ENCODE data around the gene PCBP4.
A peak's percentile ranks its signal among the peaks of the same experiment; 100 is the strongest.

PCBP4 gene

GRCh38 chr3:51985063-51985462 is 17.8 kb upstream of the PCBP4 start:
- H3K27me3 ChIP-seq (ENCODE audit: insufficient read depth, low read length, poor library complexity, severe bottlenecking) = no peaks in the 10 kb centered on the region
- no peaks in the 10 kb centered on the region for H3K9me2 ChIP-seq (replicated peaks; ENCODE audit: low read depth, low read length)
- H3K9me3 ChIP-seq (ENCODE audit: insufficient read depth, low read depth, low read length) = no peaks in the 10 kb centered on the region
- no peaks in the 10 kb centered on the region for H3K36me3 ChIP-seq (ENCODE audit: insufficient read depth, low read length)
- H3K9ac ChIP-seq (ENCODE audit: low read depth, low read length, poor library complexity, severe bottlenecking) = no peak overlapping the region
- H3K4me2 ChIP-seq (ENCODE audit: low read depth, low read length, poor library complexity, severe bottlenecking) = no peak overlapping the region
- TF ChIP-seq EZH2phosphoT487 (IDR thresholded peaks at IDR 0.05; ENCODE audit: borderline replicate concordance) (no peak), CTCF (conservative IDR thresholded peaks at IDR 0.05; ENCODE audit: low read length) (no peak)
- peaks cover 16% of the 10 kb centered on the region for H3K4me1 ChIP-seq (ENCODE audit: insufficient read depth, low read length, poor library complexity, severe bottlenecking)
- no peaks in the 10 kb centered on the region for H4K20me1 ChIP-seq (ENCODE audit: insufficient read depth, low read length, poor library complexity, severe bottlenecking)
- peaks cover 5% of the 10 kb centered on the region for H3F3A ChIP-seq (ENCODE audit: low read depth)
- no peak overlapping the region for H3K4me3 ChIP-seq (ENCODE audit: low read length, poor library complexity, severe bottlenecking)
- peaks cover 16% of the 10 kb centered on the region; the same call in 1 of the 2 replicates for H3K79me2 ChIP-seq (ENCODE audit: insufficient read depth, low read length)
- no peak overlapping the region for H2AFZ ChIP-seq (ENCODE audit: low read length)

- Histone ChIP-seq H2AFZ (ENCODE audit: low read length) (no peak overlapping the region), H3K36me3 (ENCODE audit: insufficient read depth, low read length) (no peaks in the 10 kb centered on the region), H3K79me2 (ENCODE audit: insufficient read depth, low read length) (peaks cover 16% of the 10 kb centered on the region; the same call in 1 of the 2 replicates), H3K4me3 (ENCODE audit: low read length, poor library complexity, severe bottlenecking) (peak overlapping the region; percentile 93), H3K9me3 (ENCODE audit: insufficient read depth, low read depth, low read length) (no peaks in the 10 kb centered on the region), H3K9me2 (replicated peaks; ENCODE audit: low read depth, low read length) (no peaks in the 10 kb centered on the region), H3K4me1 (ENCODE audit: insufficient read depth, low read length, poor library complexity, severe bottlenecking) (peaks cover 16% of the 10 kb centered on the region), H3K4me2 (ENCODE audit: low read depth, low read length, poor library complexity, severe bottlenecking) (peak overlapping the region; percentile 95), H3K27me3 (ENCODE audit: insufficient read depth, low read length, poor library complexity, severe bottlenecking) (no peaks in the 10 kb centered on the region), H3K9ac (ENCODE audit: low read depth, low read length, poor library complexity, severe bottlenecking) (peak overlapping the region; percentile 82), H4K20me1 (ENCODE audit: insufficient read depth, low read length, poor library complexity, severe bottlenecking) (no peaks in the 10 kb centered on the region), H3F3A (ENCODE audit: low read depth) (peaks cover 5% of the 10 kb centered on the region)
- no peak for TF ChIP-seq EZH2phosphoT487 (IDR thresholded peaks at IDR 0.05; ENCODE audit: borderline replicate concordance)
- no peak for TF ChIP-seq CTCF (conservative IDR thresholded peaks at IDR 0.05; ENCODE audit: low read length)
Measured at GRCh38 chr3:51984269-51984647, 17.0 kb upstream of the PCBP4 start.

- Histone ChIP-seq H3K4me2 (ENCODE audit: low read depth, low read length, poor library complexity, severe bottlenecking) (peak overlapping the region; percentile 95), H3F3A (ENCODE audit: low read depth) (peaks cover 5% of the 10 kb centered on the region), H3K4me3 (ENCODE audit: low read length, poor library complexity, severe bottlenecking) (peak overlapping the region; percentile 93), H2AFZ (ENCODE audit: low read length) (peak overlapping the region; percentile 93), H3K4me1 (ENCODE audit: insufficient read depth, low read length, poor library complexity, severe bottlenecking) (peaks cover 16% of the 10 kb centered on the region), H3K27me3 (ENCODE audit: insufficient read depth, low read length, poor library complexity, severe bottlenecking) (no peaks in the 10 kb centered on the region), H3K9ac (ENCODE audit: low read depth, low read length, poor library complexity, severe bottlenecking) (peak overlapping the region; percentile 82), H4K20me1 (ENCODE audit: insufficient read depth, low read length, poor library complexity, severe bottlenecking) (no peaks in the 10 kb centered on the region), H3K9me2 (replicated peaks; ENCODE audit: low read depth, low read length) (no peaks in the 10 kb centered on the region), H3K9me3 (ENCODE audit: insufficient read depth, low read depth, low read length) (no peaks in the 10 kb centered on the region), H3K36me3 (ENCODE audit: insufficient read depth, low read length) (no peaks in the 10 kb centered on the region), H3K79me2 (ENCODE audit: insufficient read depth, low read length) (peaks cover 16% of the 10 kb centered on the region; the same call in 1 of the 2 replicates)
- no peak for TF ChIP-seq EZH2phosphoT487 (IDR thresholded peaks at IDR 0.05; ENCODE audit: borderline replicate concordance)
- no peak for TF ChIP-seq CTCF (conservative IDR thresholded peaks at IDR 0.05; ENCODE audit: low read length)
Measured at GRCh38 chr3:51983578-51984268, 16.5 kb upstream of the PCBP4 start.

Measured in Loucy (cell line).